Measurements from ENCODE around the gene UBE2G2.

Gene UBE2G2

DNA sequence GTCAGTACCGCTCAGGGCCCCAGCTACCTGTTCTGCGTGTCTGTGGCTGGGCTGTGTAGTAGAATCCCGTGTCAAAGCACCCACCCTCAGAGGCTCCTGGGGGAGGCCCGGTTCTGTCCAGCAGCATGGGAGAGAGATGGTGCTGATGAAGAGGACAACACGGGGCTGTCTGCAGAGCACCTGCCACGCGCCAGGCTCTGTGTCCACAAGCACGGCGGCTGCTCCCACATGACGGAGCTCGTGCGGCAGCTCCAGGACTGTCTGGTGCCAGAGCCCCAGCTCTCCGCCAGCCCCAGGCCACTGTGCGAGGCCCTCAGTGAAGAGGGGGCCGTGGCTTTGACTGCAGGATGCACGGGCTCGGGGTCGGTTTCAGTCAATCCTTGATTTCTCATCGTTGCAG, 48.3 kb downstream of the UBE2G2 start:
- DNase-seq (ENCODE audit: low read depth, low spot score) = no peak

DNA sequence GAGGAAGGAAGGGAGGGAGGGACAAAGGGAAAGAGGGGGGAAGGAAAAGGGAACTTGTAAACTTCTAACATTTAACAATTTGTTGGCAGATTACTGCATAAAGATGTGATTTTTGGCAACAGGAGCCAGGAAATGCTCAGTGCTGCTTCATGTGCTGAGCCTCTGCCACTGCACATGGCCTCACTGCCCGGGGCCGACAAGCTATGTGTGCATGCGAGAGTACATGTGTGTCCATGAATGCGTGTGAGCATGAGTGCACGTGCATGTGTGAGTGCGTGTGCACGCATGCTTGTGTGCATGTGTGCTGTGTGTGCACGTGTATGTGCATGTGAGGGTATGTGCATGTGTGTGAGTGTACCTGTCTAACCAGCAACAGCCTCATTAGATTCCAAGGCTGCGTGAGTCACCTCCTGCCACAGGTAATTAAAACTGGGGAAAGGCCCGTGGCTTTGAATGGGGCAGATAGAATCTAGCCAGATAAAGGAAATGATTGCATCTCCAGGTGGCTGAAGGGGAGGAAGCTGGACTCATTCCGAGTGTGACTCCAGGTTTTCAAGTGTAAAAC, 48.9 kb downstream of the UBE2G2 start:
- H3K27ac ChIP-seq = no peak overlapping the region
- DNase-seq (ENCODE audit: low read depth, low spot score) = peak; percentile 90

More for the DNA sequence above, 48.3 kb downstream of the UBE2G2 start:
- H3K27ac ChIP-seq = no peak overlapping the region

DNA sequence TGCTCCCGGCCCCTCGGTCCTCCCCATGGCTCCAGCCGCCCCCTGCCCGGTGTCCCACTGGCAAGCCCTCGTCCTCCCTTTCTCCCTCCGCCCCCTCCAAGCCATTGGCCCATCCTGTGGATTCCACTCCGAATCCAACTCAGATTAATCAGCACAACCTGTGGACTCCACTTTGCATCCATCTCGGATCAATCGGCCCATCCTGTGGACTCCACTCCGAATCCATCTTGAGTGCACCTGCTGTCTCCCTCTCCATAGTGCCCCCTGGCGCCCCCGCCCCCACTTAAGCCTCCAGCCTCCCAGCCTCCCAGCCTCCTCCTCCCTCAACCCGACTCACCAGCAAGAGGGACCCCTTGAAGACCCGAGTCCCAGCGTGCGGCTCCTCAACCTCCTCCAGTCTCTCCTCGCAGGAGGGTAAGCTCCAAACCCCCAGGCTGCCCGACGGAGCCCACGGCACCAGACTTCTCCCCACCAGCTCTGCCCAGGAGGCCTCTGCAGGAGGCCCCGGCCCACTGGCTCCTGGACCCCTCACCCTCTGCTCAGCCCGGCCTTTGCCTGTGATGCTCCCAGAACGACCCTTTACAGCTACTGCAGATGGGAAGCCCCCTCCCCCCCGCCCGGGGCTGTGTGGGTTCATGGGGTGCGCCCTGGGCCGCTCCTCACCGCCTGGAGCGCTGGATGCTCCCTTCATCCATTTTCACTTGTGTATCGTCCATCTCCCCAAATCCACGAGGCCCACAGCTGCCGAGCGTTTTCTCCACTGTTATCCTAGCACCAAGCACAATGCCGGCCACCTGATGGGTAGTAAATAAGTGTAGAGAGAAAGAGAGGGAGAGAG, 49.6 kb downstream of the UBE2G2 start:
- no peak overlapping the region for H3K27ac ChIP-seq
- DNase-seq (ENCODE audit: low read depth, low spot score) = no peak

DNA sequence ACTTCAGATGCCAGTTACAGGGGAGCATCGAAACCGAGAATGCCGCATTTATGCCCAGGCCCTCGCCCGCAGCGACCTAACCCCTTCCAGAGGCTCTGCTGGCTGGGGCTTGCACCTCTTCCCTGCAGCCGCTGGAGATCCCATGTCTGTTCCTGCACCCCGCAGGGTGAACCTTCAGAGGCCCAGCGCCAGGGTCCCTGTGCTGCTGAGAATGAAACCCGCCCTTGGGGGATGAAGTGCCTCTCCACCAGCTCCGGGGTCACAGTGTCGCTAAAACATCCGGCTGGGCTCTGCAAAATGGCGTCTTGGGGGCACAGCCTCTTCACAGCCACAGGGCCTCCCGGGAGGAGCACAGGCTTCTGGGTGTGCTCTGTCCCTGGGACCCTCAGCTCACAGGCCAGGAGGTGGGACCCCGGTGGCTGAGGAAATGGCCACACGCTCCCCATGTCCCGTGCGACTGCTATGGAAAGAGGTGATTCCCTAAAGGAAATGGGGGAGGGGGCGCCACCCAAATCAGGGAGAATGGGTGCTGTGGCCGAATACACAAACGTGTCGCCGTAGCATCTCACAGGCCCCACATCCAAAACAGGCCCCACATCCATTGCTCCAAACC, 50.3 kb downstream of the UBE2G2 start:
- DNase-seq (ENCODE audit: low read depth, low spot score) = no peak
- no peak overlapping the region for H3K27ac ChIP-seq

DNA sequence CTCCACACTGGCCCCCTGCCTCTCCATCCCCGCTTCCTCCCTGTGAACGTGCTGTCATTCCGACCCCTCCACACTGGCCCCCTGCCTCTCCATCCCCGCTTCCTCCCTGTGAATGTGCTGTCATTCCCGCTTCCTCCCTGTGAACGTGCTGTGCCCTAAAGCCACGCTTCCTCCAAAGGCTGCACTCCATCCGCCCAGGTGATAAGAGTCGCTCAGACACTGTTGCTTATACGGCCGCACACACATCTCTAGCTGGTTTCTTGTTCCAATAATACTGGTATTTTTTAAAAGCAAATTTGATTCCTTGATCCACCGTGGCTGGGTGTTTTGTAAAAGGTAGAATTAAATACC, 51.0 kb downstream of the UBE2G2 start:
- DNase-seq (ENCODE audit: low read depth, low spot score) = no peak
- H3K27ac ChIP-seq = no peak overlapping the region

DNA sequence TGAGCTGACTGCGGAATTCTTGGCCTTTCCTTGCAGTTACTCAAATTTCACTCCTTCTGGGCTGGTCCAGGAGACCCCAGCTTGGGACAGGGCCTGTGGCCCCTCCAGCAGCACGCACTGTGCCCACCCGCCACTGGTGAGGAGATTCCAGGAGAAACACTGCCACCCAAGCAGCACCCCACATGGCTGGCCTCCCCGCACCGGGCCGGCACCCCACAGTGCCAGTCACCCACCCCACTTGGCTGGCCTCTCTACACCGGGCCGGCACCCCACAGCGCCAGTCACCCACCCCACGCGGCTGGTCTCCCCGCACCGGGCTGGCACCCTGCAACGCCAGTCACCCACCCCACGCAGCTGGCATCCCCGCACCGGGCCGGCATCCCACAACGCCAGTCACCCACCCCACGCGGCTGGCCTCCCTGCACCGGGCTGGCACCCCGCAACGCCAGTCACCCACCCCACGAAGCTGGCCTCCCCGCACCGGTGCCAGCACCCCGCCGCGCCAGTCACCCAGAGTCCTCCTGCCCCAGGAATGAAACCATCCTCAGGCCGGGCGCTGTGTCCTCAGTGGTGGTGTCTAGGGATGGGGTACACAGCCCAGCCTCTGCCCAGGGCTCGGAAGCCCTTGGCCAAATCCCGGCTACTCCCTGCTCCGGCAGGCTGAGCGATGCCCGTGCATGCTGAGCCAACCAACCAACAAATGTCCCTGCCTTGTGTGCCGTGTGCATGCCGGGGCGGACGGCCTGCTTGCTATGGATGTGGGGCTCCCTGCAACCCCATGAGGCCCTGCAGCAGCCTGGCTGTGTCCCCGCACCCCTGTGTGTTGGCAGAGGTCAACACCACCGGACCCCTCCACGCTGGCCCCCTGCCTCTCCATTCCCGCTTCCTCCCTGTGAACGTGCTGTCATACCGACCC, 51.6 kb downstream of the UBE2G2 start:
- no peak overlapping the region for H3K27ac ChIP-seq

DNA sequence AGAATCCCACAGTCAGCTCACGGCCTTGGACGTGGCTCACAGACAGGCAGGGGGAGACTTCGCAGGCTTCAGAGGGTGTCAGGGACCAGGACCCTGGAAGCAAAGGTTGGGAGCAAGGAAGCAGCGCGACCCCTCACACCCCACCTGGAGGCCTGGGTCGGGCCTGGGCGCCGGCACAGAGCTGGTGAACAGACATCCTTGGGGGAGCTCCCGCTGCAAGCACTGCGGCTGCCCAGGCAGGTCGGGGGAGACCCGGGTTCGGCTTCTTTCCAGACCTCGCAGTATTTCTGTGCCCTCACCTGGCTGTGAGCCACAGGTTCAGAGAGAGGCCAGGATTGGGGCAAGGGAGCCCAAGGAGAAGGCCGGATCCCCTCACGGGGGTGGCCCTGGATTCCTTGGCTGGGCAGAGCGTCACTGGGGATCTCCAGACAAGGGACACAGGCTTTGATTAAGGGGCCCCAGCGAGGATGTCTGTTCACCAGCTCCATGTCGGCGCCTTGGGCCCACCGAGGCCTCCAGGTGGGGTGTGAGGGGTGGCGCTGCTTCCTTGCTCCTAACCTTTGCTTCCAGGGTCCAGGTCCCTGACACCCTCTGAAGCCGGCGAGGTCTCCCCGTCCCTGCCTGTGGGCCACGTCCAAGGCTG, 52.4 kb downstream of the UBE2G2 start:
- H3K27ac ChIP-seq = no peak overlapping the region
- DNase-seq (ENCODE audit: low read depth, low spot score) = no peak

More for the DNA sequence above, 51.6 kb downstream of the UBE2G2 start:
- DNase-seq (ENCODE audit: low read depth, low spot score) = no peak

DNA sequence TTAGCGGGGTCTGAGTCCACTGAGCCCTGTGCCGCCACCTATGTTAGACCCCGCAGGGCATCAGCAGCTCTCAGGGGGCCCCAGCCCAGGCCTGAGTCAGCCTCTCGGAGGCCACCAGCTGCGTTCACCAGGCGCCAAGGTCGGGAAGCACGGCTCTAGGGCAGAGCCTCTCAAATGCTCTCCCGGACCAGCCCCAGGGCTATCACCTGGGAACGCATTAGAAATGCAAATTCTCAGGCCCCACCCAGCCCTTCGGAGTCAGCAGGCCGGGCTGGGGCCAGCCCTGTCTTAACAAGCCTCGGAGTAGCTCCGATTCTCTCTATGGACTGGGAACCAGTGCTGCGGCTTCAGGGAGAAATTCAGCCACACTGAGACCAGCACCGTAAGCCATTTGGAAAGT, 53.0 kb downstream of the UBE2G2 start:
- H3K27ac ChIP-seq = no peak overlapping the region
- no peak for DNase-seq (ENCODE audit: low read depth, low spot score)

DNA sequence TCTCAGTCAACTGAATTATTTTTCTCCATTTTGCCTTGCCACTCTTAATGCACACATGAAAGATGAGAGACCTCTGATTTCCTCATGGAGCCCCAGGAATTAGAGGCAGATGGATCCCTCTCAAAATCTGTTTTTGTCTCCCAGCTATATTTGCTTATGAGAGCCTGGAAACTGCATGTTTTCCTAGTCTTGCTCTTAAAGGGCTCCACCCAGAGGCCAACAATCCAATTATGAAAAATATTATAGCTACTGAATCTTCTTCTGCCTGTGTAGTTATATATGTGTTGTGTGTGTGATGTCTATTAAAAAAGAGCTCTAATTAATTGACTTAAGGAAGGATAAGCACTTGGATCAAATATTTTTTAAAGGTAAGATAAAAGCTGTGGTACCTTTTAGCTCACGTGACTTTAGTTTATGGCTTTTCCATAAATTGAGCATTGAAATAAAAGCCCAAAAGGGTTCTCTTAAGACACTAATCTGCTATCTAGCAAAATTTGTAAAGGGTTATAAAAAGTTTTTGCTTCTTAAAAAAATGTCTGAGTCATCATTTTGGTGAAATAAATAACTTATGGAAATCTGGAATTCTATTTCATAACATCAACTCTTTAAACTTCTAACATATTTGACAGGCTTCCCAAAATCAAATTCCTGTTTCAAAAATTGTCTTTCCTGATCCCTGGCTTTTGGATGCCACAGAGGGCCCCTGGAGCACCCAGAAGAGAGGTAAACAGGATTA, 59.0 kb downstream of the UBE2G2 start:
- no peak for DNase-seq (ENCODE audit: low read depth, low spot score)
- H3K27ac ChIP-seq = no peak overlapping the region

DNA sequence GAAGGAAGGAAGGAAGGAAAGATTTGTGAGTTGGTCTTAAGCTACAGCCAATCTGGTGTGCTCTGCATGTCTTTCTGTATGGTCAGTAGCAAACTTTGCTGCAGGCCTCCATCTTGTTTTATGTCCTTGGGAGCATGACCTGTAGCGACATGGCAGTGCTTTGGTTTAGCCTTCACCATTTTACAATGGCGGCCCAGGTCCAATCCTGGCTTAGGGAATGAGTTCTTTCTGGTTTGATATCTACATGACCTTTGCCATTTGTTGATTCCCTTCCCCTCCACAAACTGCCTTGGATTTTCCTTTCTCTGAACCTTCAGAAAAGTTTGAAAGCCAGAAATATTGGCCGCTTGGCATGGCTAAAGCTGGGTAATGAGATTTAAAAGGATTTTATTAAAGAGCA, 59.7 kb downstream of the UBE2G2 start:
- DNase-seq (ENCODE audit: low read depth, low spot score) = no peak

DNA sequence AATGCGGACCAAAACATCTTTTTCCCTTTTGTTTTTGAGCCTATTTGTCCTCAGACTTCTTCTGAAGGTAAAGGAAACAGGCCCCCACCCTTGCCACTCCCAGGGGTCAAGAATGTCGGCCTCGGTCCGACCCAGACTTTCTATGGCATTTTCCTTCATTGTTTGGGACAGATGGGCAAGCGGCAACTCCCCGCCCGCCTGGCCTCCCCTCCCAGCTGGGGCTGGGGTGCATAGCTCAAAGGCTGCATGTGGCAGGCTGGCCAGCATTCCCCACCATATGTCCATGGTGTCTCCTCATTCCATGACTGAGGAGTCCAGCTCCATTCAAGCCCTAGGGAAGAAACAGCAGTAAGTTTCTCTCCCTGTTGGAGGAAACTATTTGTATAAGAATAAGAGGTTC, 60.9 kb downstream of the UBE2G2 start:
- no peak overlapping the region for H3K27ac ChIP-seq
- no peak for DNase-seq (ENCODE audit: low read depth, low spot score)

More for the DNA sequence above, 59.7 kb downstream of the UBE2G2 start:
- no peak overlapping the region for H3K27ac ChIP-seq

DNA sequence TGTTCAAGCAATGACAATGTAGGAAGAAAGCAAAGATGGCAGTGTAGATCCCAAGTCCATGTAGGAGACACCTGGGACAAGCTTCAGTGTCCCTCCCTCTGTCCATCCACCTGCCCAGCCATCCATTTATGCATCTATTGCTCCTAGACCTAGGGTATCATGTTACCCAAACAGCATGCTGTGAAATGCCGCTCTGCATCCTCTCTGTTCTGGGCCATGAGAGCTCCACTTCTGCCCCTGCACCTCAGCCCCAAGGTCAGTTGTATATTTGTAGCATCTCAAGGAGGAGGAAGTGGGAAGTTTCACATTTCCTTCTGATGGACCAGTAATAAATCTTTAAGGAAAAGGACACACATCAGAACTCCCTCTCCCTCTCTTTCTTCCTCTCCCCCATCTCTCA, 62.3 kb downstream of the UBE2G2 start:
- no peak overlapping the region for H3K27ac ChIP-seq
- no peak for DNase-seq (ENCODE audit: low read depth, low spot score)

DNA sequence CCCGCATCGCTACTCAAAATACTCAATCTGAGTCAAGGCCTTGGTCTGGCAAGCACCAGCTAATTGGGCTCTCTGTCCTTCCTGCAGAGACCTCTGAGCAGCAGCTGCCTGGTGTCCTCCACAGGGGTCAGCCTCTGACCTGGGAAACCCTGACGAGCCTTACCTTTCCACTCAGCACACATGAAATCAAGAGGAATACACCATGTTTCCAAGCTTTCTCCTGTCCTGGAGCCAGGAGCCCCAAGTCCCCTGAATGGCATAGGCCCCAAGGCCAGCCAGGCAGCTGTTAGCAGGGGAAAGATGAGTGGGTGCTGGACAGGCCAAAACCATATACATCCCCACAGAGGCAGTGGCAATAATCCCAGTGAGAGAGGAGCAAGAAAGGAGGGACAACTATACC, 63.0 kb downstream of the UBE2G2 start:
- H3K27ac ChIP-seq = no peak overlapping the region
- no peak for DNase-seq (ENCODE audit: low read depth, low spot score)

DNA sequence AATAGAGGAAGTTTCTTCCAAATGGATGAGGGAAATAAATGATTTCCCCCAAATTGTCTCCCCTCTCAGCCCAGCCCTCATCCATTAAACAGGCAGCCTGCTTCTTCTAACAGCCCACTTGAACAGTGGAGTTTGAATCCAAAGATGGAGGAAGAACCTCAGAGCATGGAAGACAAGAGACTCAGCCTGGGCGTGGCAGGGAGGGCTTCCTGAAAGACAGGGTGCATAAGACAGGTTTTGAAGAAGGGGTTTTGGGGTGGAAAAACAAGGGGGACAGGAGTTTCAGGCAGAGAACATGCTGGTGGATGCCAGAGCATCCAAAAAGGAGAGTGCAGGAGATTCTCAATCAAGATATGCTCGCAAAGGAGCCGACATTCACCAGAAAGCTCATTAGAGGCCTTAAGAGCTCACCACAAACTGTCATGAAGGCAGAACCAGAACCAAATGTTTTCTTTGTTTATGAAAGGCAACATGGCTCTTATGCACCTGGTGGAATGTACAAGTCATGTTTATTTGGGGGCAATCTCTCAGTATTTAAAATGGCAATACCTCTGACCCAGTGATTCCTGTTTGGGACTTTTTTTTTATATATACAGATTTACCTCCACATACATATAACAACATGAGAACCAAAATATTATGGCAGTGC, 63.8 kb downstream of the UBE2G2 start:
- DNase-seq (ENCODE audit: low read depth, low spot score) = no peak
- no peak overlapping the region for H3K27ac ChIP-seq

DNA sequence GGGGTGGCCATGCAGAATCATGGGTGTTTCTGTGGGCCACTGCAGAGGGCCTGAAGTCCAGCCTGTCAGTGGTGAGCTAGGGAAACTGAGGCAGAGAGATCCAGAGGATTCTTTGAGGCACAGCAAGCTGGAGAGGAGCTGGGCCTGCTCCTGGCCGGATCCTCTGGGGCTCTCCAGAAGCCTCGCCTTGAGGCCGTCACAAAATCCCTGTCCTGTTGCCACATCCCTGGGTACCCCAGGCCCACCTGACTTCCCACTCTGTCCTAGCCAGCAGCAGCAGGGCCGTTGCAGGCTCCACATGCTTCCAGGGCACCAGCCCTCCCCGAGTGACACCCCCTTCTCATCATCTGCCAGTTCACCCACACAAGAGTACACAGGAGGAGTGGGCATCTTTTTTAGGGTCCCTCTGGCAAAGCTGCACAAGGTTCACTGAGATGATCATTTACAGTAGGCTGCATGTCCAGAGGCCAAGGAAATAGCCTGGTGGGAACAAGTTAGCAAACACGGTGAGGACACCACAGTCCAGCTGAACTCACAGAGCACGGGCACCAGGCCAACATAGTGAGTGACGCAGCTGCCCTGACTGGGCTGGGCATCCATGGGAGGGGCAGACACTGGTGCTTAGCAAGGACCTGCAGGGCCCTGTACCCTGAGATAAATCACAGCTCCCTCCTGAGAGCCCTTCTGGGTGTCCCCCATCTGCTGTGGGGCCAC, 65.2 kb downstream of the UBE2G2 start:
- DNase-seq (ENCODE audit: low read depth, low spot score) = no peak
- H3K27ac ChIP-seq = no peak overlapping the region

DNA sequence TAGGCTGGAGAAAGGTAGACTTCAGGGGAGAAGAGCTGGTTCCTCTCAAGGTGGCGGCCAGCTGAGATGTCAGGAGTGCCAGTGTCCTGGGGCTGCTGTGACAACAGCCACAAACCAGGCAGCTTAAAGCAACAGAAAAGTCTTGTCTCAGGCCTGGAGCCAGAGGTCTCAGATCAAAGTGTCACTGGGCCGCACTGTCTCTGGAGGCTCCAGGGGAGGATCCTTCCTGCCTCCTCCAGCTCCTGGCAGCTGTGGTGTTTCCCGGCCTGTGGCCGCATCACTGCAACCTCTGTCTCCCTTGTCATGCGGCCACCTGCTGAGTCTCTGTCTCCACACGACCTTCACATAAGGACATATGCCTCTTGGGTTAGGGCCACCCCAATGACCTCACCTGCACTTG, 65.8 kb downstream of the UBE2G2 start:
- no peak for DNase-seq (ENCODE audit: low read depth, low spot score)
- no peak overlapping the region for H3K27ac ChIP-seq

DNA sequence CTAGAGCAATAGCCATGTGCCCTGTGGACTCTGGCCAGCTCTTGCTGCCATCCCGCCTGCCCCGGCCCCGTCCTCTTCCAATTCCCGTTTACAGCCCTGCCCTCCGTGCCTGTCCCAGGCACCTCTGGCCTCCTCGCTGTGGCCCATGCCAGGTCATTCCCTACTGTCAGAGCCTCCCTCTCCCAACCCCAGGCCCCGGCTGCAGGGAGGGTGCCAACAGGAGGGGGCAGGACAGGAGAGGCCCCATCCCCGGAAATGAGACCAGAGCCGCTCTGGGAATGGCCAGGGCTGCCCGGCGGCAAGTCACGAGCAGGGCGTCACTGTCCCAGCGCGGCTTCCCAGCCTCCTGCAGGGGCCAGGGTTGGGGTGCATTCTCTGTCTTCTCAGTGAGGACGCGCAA, 66.8 kb downstream of the UBE2G2 start:
- H3K27ac ChIP-seq = no peak overlapping the region
- no peak for DNase-seq (ENCODE audit: low read depth, low spot score)

DNA sequence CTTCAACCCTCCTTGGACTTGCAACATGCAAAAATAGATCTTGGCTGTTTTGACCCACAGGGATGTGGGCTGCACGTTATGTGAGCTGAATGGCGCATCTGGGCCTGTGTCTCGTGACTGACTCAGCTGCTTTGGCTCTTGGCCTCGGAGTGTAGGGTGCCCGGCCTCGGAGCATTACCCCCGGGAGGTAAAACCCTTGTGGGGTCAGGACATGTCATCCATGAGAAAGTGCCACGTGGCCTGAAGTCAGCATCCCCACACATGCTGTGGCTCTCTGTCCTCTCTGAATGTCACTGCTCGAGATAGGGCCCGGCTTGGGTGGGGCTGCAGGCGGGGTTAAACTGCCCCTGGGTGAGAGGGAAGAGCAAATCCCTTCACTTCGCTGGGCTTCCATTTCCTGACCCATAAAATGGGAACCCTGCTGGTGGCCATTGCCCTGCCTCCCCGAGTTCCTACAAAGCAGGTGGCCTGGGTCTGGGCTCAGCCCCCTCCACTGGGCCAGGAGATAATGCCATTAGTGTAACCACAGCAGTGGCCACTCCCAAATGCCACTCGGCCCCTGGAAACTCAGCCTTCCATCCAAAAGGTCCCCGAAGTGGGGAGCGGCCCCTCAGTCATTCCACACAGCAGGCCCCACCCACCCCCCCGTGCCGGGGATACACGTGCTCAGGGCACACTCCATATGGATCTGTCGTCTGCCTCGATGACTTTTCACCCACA, 67.4 kb downstream of the UBE2G2 start:
- no peak for DNase-seq (ENCODE audit: low read depth, low spot score)
- H3K27ac ChIP-seq = no peak overlapping the region

Data from epithelial cell of prostate (primary cell).